GM19372 (cell line): Measurements from ENCODE around the gene VAV3.
"Not testable (repeated sequence)": the region's sequence is repeated elsewhere in the genome, so short reads cannot be mapped to it uniquely, and the experiment has no call there.

Experiments
- ATAC-seq: cut with Tn5 transposase; IDR thresholded peaks from one replicate; pipeline ENCODE4 v1.9.1; 2021; ENCODE audit warnings: mild to moderate bottlenecking, low read depth, moderate library complexity; ENCODE audit not compliant: unreplicated experiment

VAV3 gene

DNA sequence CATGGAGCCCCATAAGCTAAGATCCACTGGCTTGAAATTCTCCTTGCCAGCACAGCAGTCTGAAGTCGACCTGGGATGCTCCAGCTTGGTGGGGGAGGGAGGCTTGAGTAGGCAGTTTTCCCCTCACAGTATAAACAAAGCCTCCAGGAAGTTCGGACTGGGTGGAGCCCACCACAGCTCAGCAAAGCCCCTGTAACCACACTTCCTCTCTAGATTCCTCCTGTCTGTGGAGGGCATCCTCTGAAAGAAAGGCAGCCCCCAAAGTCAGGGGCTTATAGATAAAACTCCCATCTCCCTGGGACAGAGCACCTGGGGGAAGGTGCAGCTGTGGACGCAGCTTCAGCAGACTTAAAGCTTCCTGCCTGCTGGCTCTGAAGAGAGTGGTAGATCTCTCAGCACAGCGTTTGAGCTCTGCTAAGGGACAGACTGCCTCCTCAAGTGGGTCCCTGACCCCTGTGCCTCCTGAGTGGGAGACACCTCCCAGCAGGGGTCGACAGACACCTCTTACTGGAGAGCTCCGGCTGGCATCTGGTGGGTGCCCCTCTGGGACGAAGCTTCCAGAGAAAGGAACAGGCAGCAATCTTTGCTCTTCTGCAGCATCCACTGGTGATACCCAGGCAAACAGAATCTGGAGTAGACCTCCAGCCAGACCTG is 120.3 kb downstream of the VAV3 start:
- not testable (repeated sequence) for ATAC-seq

DNA sequence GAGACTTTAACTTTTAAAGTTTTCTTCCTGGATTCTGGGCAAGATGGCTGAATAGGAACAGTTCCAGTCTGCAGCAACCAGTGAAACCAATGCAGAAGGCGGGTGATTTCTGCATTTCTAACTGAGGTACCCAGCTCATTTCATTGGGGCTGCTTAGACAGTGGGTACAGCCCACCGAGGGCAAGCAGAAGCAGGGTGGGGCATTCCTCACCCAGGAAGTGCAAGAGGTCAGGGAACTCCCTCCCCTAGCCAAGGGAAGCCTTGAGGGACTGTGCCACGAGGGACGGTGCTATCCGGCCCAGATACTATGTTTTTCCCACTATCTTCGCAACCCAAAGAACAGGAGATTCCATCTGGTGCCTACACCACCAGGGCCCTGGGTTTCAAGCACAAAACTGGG is 121.0 kb downstream of the VAV3 start:
- no peak for ATAC-seq

DNA sequence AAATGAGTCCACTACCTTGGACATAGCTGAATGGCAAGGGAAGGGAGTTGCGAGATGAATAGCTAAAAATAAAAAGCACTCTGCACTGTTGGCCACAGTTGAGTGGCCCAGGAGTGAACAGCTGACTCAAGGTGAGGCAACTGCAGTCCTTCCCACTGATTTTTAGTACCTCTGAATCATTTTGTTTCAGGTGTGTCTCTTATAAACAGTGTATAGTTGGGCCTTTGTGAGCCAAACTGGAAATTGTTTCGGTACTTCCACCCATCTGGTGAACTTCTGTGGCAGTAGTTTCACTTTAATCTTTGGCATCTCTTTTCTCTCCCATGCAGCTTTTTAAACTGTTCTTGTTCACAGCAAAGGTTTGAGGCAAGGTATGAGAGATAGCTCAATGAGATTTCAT is 122.7 kb downstream of the VAV3 start:
- ATAC-seq: no peak

DNA sequence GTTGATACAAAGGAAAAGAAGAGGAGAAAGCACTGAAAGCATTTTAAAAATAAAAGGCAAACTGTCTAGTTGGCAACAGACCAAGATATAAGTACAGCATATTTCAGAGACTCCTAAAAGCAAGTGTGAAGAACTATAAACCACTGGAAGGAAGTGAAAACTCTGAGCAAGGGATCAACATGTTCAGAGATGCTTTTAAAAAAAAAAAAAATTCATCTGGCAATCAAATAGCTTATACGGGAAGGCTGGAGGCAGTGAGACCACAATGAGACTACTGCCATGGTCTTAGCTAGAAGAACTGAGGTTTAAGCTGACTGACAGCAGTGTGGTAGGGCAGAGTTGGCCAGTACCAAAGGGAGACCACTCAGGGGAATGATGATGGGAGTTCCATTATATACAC is 124.3 kb downstream of the VAV3 start:
- no peak for ATAC-seq

DNA sequence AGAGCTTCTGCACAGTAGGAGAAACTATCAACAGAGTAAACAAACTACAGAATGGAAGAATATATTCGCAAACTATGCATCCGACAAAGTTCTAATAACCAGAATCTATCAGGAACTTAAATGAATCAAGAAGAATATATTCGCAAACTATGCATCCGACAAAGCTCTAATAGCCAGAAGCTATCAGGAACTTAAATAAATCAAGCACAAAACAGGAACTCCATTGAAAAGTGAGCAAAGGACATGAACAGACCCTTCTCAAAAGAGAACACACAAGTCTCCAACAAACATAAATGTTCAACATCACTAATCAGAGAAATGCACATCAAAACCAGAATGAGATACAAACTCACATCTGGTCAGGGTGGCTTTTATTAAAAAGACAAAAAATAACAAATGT is 126.9 kb downstream of the VAV3 start:
- no peak for ATAC-seq

DNA sequence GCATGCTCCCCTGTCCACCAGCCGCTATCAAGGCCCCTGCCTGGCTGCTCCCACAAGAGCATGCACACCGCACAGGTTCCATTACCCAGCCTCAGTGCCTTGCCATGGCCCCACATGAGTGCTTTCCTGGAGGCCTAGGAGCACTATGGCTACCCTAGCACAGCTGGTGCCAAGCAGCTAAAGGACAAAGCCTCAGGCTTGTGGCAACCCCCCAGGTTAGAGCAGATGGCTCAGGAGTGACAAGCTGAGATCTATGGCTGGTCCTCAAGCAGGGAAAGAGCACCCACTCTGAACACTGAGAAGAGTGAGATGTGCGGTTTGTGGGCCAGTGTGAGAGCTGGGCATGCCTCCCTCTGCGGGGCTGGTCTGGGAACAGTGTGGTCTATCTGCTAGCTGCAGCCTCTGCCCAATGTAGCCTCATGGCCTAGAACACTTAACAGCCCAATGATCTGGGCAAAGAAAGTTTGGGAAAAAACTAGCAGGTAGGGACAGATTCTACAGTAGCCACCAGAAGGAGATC is 129.8 kb downstream of the VAV3 start:
- ATAC-seq: no peak

DNA sequence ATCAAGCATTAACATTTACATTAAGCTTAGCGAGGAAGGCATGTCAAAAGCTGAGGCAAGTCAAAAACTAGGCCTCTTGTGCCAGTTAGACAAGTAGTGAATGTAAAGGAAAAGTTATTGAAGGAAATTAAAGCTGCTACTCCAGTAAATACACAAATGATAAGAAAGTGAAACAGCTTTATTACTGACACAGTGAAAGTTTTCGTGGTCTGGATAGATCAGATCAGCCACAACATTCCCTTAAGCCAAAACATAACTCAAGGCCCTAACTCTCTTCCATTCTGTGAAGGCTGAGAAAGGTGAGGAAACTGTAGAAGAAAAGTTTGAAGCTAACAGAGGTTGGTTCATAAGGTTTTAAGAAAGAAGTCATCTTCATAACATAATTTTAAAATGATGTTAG is 131.9 kb downstream of the VAV3 start:
- ATAC-seq: no peak

DNA sequence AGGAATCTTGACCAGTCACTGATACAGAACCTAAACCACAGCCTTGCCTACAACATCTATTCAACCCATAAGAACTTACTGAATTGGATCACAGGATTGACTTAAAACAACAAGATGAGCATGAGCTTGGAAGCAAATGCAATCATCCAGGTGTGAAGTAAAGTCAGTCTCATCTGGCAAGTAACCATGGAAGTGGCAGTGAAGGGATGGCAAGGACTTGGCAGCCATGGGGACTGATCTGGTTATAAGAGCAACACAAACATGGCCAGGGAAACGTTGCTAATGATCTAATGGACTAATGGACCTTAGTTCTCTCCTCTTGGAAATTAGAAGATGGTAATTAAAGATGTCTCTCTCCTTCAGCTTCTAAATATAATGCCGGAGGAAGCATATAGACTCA is 133.1 kb downstream of the VAV3 start:
- no peak for ATAC-seq

DNA sequence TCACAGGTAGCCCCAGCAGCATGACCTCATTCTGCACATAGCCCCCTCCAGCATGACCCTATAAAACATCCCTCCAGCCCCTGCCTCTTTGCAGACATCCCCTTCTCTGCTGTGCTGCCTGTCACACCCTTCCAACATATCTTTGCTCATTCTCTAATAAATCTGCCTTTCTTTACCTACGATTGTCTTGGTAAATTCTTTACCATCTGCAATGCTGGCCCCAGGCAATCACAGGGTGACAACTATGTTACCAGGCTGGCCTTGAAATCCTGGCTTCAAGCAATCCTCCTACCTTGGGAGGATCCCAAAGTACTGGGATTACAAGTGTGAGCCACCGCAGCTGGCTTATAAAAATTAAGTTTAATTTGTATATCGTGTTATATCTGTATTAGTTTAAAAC is 134.5 kb downstream of the VAV3 start:
- ATAC-seq: no peak

DNA sequence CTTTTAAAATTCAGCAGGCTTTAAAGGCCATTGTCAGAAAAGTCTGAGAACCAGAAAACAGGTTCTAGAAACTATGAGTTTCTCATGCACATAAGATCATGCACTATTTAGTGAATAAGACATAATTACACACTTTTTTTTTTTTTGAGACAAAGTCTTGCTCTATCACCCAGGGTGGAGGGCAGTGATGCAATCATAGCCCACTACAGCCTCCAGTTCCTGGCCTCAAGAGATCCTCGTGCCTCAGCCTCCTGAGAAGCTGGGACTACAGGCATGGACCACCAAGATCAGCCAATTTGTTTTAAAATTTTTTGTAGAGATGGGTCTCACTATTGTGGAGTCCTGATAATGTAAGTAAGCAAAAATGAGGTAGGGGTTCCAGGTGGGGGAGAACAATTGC is 134.9 kb downstream of the VAV3 start:
- no peak for ATAC-seq

DNA sequence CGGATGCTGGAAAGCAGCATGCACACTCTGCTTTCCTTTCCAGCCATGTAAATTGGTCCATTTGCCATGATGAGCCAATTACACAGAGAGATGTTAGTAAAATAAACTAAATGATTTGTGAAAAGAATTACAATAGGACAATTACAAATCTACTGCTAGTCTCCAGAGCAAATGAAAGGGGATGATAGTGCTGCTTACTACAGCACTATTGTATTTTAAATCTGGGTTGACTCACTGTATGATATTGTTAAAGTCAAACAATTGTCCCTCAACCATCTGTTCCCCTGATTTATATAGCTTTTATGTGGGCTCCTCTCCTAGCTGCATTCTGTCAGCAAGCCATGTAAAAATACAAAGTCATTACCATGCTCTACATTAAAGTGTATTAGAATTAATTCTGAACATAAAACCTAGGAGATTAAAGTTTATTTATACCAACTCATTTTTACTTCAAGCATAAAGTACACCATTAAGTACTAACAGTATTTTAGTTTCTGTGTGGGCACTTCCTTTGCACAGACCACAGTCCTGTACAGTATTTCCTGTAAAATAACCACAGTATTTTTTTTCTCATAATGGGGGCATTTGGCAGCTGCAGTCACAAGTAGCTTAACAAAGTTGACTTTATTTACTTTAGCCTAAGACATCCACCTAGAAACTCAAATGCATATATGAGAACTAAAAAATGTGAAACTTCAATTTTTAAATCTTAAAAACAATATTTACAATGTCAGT is 135.8 kb downstream of the VAV3 start:
- ATAC-seq: no peak

DNA sequence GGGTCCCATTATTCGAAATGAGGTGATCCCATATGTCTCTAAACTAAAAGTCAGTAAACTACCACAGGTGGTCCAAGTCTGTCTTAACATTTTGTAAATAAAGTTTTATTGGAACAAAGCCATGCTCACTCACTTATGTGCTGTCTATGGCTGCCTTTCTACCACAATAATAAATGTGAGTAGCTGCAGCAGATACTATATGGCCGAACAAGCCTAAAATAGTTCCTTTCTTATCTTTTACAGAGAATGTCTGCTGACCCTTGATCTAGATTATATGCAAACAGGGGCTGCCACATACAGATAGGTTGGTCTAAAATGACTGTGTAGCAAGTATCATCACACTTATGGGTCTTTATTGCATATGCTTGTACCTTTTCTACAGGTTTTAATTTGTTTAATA is 140.0 kb downstream of the VAV3 start:
- ATAC-seq: no peak

DNA sequence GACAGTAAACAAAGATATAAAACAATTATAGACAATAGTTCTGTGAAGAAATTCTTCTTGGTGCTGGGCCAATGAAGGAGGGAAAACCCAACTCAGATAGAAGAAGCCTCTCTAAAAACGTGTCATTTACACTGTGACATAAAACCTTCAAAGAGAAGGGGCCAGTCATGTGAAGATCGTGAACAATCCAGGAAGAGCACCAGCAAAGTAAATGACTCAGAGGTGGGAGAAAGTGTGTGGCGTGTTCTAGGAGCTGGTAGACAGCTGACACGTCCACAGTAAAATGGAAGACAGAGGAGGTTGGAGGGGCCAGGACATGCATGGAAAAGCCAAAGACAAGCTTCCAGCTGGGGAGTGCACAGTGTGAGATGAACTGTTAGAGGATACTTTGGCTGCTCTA is 143.6 kb downstream of the VAV3 start:
- ATAC-seq: no peak

DNA sequence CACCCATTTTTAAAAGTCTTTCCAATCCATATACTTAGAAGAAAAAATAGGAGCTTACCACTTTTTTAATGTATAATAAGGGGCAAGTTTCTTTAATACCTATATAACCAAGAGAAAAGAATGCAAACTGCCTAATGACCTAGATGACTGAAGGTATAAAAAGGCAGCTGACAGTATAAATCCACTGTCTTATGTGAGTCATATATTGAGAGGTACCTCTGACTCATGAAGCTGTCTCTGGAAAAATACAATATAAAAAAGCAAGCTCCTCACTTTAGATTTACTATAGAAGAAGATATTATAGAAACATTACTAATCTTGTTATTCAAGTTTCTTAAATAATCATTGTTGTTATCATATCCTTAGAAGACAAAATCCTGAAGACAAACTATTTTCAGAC is 144.2 kb downstream of the VAV3 start:
- no peak for ATAC-seq

DNA sequence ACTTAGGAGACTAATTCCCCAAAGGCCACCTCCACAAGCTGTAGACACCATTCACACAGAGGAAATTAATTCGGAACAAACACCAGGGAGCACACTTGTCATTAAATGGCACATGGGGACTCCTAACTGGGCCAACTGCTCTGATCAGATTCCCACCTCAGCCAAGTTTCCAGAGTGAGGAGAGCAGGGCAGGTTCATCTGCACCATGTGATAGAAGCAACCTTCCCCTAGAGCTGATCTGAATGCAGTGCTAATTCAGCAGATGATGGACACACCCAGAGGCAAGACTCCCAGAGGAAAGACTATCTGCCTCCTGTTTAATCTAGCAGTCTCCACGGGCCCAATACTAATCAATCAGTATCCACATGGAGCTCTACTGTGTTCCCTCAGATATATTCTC is 147.0 kb downstream of the VAV3 start:
- no peak for ATAC-seq

DNA sequence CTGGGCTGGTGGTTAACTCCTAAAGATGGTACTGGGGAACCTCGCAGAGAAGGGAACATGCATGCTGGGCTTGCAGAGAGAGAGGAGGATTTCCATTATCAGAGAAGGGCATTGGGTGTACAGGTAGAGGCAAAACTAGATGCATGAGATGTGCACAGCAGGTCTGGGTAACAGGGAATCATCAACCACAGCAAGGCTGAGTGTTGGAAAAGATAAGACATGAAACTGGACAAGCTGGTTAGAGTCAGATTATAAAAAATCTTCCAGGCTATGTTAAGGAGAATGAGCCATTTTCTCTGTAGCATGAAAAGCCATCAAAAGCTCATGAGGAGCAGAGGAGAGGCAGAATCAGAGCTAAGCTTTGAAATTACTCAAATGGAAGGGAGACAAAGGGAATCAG is 147.8 kb downstream of the VAV3 start:
- no peak for ATAC-seq

DNA sequence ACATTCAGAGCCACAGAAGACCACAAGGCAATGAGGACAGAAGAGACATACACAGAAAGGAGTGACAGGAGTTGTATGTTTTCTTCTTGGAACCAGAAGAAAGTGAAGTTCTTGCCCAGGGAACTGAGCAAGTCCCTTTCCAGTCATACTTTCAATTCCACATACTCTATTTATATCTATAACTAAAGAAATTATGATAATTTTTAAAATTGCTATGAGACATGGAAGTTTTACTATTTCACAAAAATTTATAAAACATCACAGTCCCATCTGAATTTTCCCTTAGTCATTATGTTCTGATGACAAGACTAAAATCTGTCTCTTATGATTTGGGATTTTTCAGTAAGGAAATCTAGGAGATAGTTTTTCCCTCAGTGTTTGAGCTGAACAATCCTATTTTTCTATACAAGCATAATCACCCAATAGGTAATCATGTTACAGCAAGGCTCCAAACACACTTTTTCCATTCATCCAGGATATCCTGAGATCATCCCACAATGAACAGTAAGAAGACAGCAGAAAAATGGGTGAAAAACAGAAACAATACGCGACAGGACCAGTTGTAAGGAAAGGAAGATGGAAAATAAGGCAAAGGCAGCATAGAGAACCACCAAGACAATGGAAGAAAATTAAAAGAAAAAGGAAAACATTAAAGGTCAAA is 154.6 kb downstream of the VAV3 start:
- no peak for ATAC-seq

DNA sequence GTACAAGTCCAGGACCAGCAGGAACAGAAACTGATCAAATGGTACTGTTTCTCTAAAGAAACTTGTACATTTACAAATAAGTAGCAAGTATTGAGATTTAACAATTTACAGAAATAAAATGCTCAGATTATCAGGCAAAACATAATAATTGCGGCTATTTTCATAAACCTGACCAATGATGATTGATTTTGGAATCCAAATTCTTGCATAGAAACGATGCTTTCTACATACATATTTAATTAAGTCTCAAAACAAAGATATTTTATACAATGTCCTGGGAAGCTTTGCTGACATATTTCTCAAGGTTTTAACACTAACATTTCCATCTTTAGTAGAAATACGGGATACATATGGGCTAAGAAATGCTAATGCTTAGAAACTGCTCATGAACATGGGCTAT is 157.1 kb downstream of the VAV3 start:
- no peak for ATAC-seq

DNA sequence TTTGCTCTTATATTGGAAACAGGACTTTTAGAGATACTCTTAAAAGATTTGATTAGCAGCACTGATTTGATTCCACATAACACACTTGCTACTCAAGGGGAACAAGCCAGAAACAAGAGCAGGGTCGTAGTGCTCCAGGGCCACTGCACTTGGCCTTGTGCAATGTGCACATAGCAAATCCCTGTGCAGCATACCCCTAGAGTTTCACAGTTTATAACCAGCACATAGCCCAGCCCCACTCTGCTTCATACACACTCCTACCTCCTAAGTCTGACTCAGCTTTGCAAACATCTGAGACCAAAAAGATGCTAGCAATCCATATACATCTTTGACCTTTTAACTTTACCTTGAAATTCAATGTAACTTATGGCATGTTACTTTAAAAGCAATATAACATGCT is 157.6 kb downstream of the VAV3 start:
- no peak for ATAC-seq

DNA sequence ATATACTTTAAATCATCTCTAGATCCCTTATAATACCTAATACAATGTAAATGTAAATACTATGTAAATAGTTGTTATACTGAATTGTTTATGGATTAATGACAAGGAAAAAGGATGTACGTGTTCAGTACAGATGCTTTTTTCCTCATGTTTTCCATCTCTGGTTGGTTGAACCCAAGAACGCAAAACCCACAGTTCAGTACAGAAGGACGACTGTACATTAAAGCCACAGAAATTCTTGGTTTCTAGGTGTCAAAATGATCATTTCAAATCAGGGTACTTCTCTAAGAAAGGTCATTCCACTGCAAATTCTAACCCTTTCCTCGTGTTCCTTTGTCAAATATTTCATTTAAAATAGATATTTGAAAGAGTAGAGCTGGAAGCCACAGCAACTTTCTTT is 158.1 kb downstream of the VAV3 start:
- ATAC-seq: no peak

DNA sequence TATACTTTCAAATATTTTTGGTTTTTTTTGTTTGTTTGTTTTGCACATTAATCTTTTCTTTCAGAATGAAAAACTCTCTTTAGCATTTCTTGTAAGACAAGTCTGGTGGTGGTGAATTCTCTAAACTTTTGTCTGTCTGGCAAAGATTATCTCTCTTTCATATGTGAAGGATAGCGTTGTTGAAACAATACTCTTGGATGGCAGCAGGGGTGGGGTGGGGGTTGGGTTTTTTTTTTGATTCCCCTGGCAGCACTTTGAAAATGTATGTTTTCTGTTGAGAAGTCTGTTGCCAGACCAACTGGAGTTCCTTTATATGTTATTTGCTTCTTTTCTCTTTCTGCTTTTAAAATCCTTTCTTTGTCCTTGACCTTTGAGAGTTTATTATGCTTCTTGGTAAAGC is 160.2 kb downstream of the VAV3 start:
- ATAC-seq: no peak

DNA sequence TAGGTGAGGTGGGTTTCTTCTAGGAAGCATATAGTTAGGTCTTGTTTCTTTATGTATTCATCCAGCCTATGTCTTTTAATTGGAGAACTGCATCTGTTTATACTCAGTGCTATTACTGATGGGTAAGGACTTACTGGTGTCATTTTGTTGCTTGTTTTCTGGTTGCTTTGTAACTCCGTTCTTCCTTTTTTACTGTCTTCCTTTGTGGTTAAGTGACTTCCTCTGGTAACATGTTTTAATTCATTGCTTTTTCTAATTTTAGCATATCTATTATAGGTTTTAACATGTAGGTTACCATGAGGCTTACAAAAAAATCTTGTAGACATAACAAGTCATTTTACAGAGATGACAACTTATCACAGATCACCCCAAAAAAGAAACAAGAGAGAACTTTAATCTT is 160.8 kb downstream of the VAV3 start:
- ATAC-seq: no peak
